ENCODE data around the gene SLC23A1. TPM values are rescaled to one million over a fixed set of nuclear protein-coding genes. Genes with fewer than 3 reads are reported as not detected.

Gene SLC23A1
- total and polyA plus RNA-seq, 2 of the 13 experiments (the other 11 are each of a cell fraction or from before 2014, with no cell fraction given) = 6.0 to 6.6 TPM

- no peak for FAIRE-seq
- Histone ChIP-seq H3K4me1 (ENCODE audit: insufficient read depth, low read length) (peaks cover 43% of the 10 kb centered on the region), H3K27ac (ENCODE audit: extremely low read length, insufficient read depth, low read length) (no peak overlapping the region), H3K4me2 (ENCODE audit: low read depth, low read length) (peak overlapping the region; percentile 100), H3K36me3 (replicated peaks in 1 of 2; ENCODE audit: control insufficient read depth in 1 of 2, insufficient read depth in 2 of 2, low read length in 2 of 2) (0 out of 5 replicates have a peak, but pooled peaks cover 0 to 3% of the 10 kb centered on the region in 2 experiments), H3K27me3 (ENCODE audit: control insufficient read depth in 1 of 2, insufficient read depth in 2 of 2, low read length in 2 of 2) (no peaks in the 10 kb centered on the region; a peak in 1 of 5 replicates), H3K9me3 (ENCODE audit: low read length) (no peaks in the 10 kb centered on the region), H4K20me1 (ENCODE audit: insufficient read depth, low read length) (peaks cover 50% of the 10 kb centered on the region), H2AFZ (ENCODE audit: low read length) (no peak overlapping the region), H3K4me3 (replicated peaks in 1 of 3; ENCODE audit: insufficient read depth in 1 of 3, low read depth in 2 of 3, low read length in 3 of 3) (peak overlapping the region; percentile 12 to 98 (median 43); a peak in 3 of 6 replicates), H3K79me2 (ENCODE audit: insufficient read depth, low read length) (peaks cover 74% of the 10 kb centered on the region), H3K9ac (ENCODE audit: insufficient read depth, low read depth, low read length) (no peak overlapping the region)
- in situ Hi-C loops (cut with HindIII; ENCODE audit: extremely low pct_ligation_motif_present, low pct_unique_long_range_greater_than_20kb) (no loop called here), intact Hi-C loops (cut with micrococcal nuclease; ENCODE audit: unreplicated experiment) (no loop called here)
- BruUV-seq (replicated peaks) = no TSS peak
- no peak for ATAC-seq
- 95% methylated on average over 2 of the region's 2 CpGs for WGBS (ENCODE audit: low lambda C conversion rate)
- CTCF ChIA-PET (ENCODE audit: low intra/inter-chr PET ratio, low total read pairs) = no interaction called here
- POLR2A ChIA-PET = interaction anchor here (0.9 kb wide), 1 partner anchor 18 kb away, joined by 4 read pairs; no protein-coding TSS in a partner anchor
- no peak for TF ChIP-seq HDAC1 (CRISPR knock-in tag; IDR thresholded peaks at IDR 0.05)
- TF ChIP-seq ATF7-NPFF (CRISPR knock-in tag; IDR thresholded peaks at IDR 0.05; ENCODE audit: low read depth) = no peak
- no peak for TF ChIP-seq FOXM1 (CRISPR knock-in tag; IDR thresholded peaks at IDR 0.05)
- TF ChIP-seq POGZ (CRISPR knock-in tag; IDR thresholded peaks at IDR 0.05) = no peak
- TF ChIP-seq ZBTB20 (CRISPR knock-in tag; IDR thresholded peaks at IDR 0.05; ENCODE audit: borderline replicate concordance, low read depth) = no peak
- no peak for TF ChIP-seq ZNF414 (CRISPR knock-in tag; IDR thresholded peaks at IDR 0.05)
- no peak for DNase-seq (ENCODE audit: low spot score)
These were observed 38.9 kb downstream of the SLC23A1 start for GRCh38 chr5:139344177-139344576.

DNA sequence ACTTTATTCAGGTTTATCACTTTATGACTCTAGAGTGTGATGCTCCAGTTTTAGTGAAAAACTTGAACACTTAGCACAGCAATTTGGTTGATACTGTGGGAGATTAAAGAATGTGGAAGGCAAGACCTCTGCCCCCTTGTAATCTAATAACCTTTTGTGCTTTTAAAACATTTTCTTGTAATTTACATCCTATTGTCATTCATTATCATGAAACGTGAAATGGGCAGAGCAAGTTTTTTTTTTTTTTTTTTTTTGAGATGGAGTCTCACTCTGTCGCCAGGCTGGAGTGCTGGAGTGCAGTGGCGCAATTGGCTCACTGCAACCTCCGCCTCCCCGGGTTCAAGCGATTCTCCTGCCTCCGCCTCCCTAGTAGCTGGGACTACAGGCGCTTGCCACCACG is 39.6 kb downstream of the SLC23A1 start:
- BruUV-seq (replicated peaks) = no TSS peak

More for the DNA sequence above, 39.6 kb downstream of the SLC23A1 start:
- in situ Hi-C loops (cut with HindIII; ENCODE audit: extremely low pct_ligation_motif_present, low pct_unique_long_range_greater_than_20kb) (no loop called here), intact Hi-C loops (cut with micrococcal nuclease; ENCODE audit: unreplicated experiment) (no loop called here)
- peaks cover 46% of the 10 kb centered on the region for H4K20me1 ChIP-seq (ENCODE audit: insufficient read depth, low read length)
- ATAC-seq (no peak), DNase-seq (ENCODE audit: low spot score) (no peak), FAIRE-seq (no peak)
- H3K9ac ChIP-seq (ENCODE audit: insufficient read depth, low read depth, low read length) = peak overlapping the region; percentile 99
- H3K9me3 ChIP-seq (ENCODE audit: low read length) = no peaks in the 10 kb centered on the region
- peak overlapping the region; percentile 74 to 98 (median 84); a peak in 5 of 6 replicates for H3K4me3 ChIP-seq (replicated peaks in 1 of 3; ENCODE audit: insufficient read depth in 1 of 3, low read depth in 2 of 3, low read length in 3 of 3)
- POLR2A ChIA-PET = no interaction called here
- peak overlapping the region; percentile 100 for H3K4me2 ChIP-seq (ENCODE audit: low read depth, low read length)
- TF ChIP-seq KDM6A (CRISPR knock-in tag; IDR thresholded peaks at IDR 0.05; ENCODE audit: low read depth) = no peak
- TF ChIP-seq, protein P1, sequence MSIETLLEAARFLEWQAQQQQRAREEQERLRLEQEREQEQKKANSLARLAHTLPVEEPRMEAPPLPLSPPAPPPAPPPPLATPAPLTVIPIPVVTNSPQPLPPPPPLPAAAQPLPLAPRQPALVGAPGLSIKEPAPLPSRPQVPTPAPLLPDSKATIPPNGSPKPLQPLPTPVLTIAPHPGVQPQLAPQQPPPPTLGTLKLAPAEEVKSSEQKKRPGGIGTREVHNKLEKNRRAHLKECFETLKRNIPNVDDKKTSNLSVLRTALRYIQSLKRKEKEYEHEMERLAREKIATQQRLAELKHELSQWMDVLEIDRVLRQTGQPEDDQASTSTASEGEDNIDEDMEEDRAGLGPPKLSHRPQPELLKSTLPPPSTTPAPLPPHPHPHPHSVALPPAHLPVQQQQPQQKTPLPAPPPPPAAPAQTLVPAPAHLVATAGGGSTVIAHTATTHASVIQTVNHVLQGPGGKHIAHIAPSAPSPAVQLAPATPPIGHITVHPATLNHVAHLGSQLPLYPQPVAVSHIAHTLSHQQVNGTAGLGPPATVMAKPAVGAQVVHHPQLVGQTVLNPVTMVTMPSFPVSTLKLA (IDR thresholded peaks at IDR 0.05) = no peak
- TF ChIP-seq ZNF496 (CRISPR knock-in tag; IDR thresholded peaks at IDR 0.05; ENCODE audit: insufficient replicate concordance) = no peak
- peaks cover 67% of the 10 kb centered on the region for H3K79me2 ChIP-seq (ENCODE audit: insufficient read depth, low read length)
- CTCF ChIA-PET (ENCODE audit: low intra/inter-chr PET ratio, low total read pairs) = no interaction called here
- no peaks in the 10 kb centered on the region; a peak in 1 of 5 replicates for H3K27me3 ChIP-seq (ENCODE audit: control insufficient read depth in 1 of 2, insufficient read depth in 2 of 2, low read length in 2 of 2)
- 90% methylated on average over 9 of the region's 9 CpGs for WGBS (ENCODE audit: low lambda C conversion rate)
- no peak overlapping the region for H3K27ac ChIP-seq (ENCODE audit: extremely low read length, insufficient read depth, low read length)
- peaks cover 43% of the 10 kb centered on the region for H3K4me1 ChIP-seq (ENCODE audit: insufficient read depth, low read length)
- H2AFZ ChIP-seq (ENCODE audit: low read length) = no peak overlapping the region
- 0 out of 5 replicates have a peak, but pooled peaks cover 0 to 3% of the 10 kb centered on the region in 2 experiments for H3K36me3 ChIP-seq (replicated peaks in 1 of 2; ENCODE audit: control insufficient read depth in 1 of 2, insufficient read depth in 2 of 2, low read length in 2 of 2)

Data from HepG2 (cell line).